MCF 10A (cell line): Measurements from ENCODE around the gene IER3. TPM values are rescaled to one million over a fixed set of nuclear protein-coding genes. Genes with fewer than 3 reads are reported as not detected.

Experiments used
- BruUV-seq: library from RNA; stranded (reverse); fragments of 400-500 nt; replicated peaks from 2 replicates; lab custom pipeline; 2021; lab: Mats Ljungman, UMichigan
- CTCF ChIA-PET: fragments of 300-600 bp; sonication (Branson Sonifier 250); formaldehyde crosslinking; extraction: SDS; loops from one replicate; lab custom pipeline; 2021; ENCODE audit warnings: antibody characterized with exemption, inconsistent platforms; lab: Yijun Ruan, JAX
- POLR2A ChIA-PET: fragments of 300-600, 350-650 bp; sonication (Branson Sonifier 250); formaldehyde crosslinking; extraction: SDS; loops from one replicate; lab custom pipeline; 2020; ENCODE audit warnings: antibody characterized with exemption, inconsistent platforms; lab: Yijun Ruan, JAX
- DNase-seq: peaks from one replicate; pipeline ENCODE4 v3.0.0-alpha.2; 2018; ENCODE audit not compliant: unreplicated experiment
- H3K27ac Mint-ChIP-seq: one replicate; pipeline ENCODE4 v1.8.0; 2022; ENCODE audit warnings: mild to moderate bottlenecking, low read depth, mixed read lengths; ENCODE audit not compliant: unreplicated experiment
- H3K27me3 Mint-ChIP-seq: one replicate; pipeline ENCODE4 v1.8.0; 2022; ENCODE audit warnings: mixed read lengths; ENCODE audit not compliant: insufficient read depth, unreplicated experiment
- H3K36me3 Mint-ChIP-seq: one replicate; pipeline ENCODE4 v1.8.0; 2022; ENCODE audit warnings: mild to moderate bottlenecking, moderate library complexity, mixed read lengths; ENCODE audit not compliant: insufficient read depth, unreplicated experiment
- H3K4me1 Mint-ChIP-seq: one replicate; pipeline ENCODE4 v1.8.0; 2022; ENCODE audit warnings: mixed read lengths; ENCODE audit not compliant: insufficient read depth, unreplicated experiment
- H3K4me3 Mint-ChIP-seq: one replicate; pipeline ENCODE4 v1.8.0; 2022; ENCODE audit warnings: mild to moderate bottlenecking, moderate library complexity, mixed read lengths; ENCODE audit not compliant: unreplicated experiment
- H3K9me3 Mint-ChIP-seq: one replicate; pipeline ENCODE4 v1.8.0; 2022; ENCODE audit warnings: mixed read lengths; ENCODE audit not compliant: unreplicated experiment
- intact Hi-C: fragments of 100-400 bp; cut with micrococcal nuclease; formaldehyde crosslinking; loops from 2 replicates; pipeline ENCODE4 v1.14.1; 2022
- total RNA-seq: library from RNA; stranded (reverse); gene quantifications from 2 replicates; pipeline ENCODE4 v1.2.3, GENCODE V29; 2022
- TF ChIP-seq, protein P1 (sequence below): fragments of 200-600 bp; IDR thresholded peaks from one replicate; pipeline ENCODE4 v1.8.0; 2022; ENCODE audit warnings: antibody characterized with exemption, mild to moderate bottlenecking; ENCODE audit not compliant: unreplicated experiment

Gene IER3
- total RNA-seq, 1 experiment from 2014 or later: 192 TPM

DNA sequence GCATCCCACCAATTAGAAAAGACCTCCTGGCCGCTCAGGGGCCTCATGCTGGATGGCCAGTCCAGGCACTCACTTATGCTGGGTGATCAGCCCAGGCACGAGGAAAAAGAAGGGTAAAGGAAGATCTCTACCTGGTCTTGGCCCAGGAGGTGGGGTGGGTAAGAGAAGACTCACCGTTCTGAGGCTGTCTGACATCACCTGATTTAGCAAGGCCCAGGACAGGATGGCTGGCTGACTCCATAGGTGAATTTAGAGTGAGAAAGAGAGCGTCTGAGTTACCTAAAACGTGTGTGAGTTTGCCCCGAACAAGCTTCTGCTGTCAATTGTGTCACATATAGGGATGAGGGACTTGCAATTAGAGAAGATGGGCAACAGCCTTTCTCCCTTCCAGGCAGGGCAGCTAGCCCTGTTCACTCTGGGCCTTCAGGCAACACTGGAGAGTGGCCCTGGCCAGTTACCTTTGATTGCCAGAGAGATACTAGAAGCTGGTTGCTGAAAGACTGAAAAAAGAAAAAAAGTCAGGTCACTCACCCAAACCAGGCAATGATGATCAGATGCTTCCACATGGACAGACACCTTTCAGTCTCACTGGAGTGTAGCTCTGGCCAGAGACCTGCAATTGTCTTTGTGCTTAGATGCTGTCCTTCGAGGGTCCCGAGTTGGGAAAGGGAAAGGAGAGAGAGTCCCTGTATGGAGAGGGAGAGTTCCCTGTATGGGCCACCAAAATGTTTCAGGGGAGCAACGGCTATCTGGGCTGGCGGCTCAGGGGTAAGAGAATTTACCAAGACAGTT, 35.7 kb upstream of the IER3 start:
- H3K27ac Mint-ChIP-seq: peak overlapping the region; percentile 91
- ChIA-PET POLR2A (interaction anchor here (1.0 to 5.8 kb wide), 7 partner anchors 11 to 104 kb away, joined by 3 to 90 read pairs (median 44); partner anchors contain the start of genes DDR1 and IER3), CTCF (interaction anchor here (0.5 to 4.0 kb wide), 3 partner anchors 36 to 300 kb away, joined by 3 to 37 read pairs (median 4); no protein-coding TSS in a partner anchor)
- intact Hi-C loops: no loop called here
- BruUV-seq: no TSS peak
- H3K36me3 Mint-ChIP-seq: no peaks in the 10 kb centered on the region
- H3K9me3 Mint-ChIP-seq: no peaks in the 10 kb centered on the region
- peaks cover 54% of the 10 kb centered on the region for H3K4me1 Mint-ChIP-seq
- peak overlapping the region; percentile 28 for H3K4me3 Mint-ChIP-seq
- TF ChIP-seq, protein P1, sequence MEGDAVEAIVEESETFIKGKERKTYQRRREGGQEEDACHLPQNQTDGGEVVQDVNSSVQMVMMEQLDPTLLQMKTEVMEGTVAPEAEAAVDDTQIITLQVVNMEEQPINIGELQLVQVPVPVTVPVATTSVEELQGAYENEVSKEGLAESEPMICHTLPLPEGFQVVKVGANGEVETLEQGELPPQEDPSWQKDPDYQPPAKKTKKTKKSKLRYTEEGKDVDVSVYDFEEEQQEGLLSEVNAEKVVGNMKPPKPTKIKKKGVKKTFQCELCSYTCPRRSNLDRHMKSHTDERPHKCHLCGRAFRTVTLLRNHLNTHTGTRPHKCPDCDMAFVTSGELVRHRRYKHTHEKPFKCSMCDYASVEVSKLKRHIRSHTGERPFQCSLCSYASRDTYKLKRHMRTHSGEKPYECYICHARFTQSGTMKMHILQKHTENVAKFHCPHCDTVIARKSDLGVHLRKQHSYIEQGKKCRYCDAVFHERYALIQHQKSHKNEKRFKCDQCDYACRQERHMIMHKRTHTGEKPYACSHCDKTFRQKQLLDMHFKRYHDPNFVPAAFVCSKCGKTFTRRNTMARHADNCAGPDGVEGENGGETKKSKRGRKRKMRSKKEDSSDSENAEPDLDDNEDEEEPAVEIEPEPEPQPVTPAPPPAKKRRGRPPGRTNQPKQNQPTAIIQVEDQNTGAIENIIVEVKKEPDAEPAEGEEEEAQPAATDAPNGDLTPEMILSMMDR: no peak
- no peaks in the 10 kb centered on the region for H3K27me3 Mint-ChIP-seq
- DNase-seq: no peak

DNA sequence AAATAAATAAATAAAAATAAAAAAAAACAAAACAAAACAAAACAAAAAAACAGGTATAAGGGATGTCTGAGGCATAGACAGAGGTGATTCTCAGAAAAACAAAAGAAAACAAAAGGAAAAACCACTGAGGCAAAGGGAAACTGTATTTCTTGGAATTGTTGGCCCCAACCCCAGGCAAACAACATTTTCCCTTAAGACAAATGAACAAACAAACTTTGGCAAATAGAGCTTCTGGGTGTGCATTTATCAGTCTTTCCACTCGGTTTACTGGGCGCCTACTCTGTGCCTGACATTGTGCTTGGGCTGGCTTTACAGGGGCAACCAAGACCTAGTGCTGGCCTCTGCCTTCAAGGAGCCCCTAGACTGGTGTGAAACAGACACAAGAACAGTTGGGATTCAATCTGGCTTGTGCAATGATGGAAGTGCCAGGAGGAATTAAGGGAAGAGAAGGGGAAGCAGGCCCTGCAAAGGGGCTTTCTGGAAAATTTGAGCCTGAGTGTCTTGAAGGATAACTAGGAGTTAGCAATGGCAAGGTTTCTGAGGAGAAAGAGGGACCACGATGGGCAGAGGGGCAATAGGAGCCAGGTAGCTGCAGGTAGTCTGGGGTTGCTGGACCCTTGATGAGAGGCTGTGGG, 33.8 kb upstream of the IER3 start:
- POLR2A ChIA-PET: interaction anchor here (0.8 to 0.9 kb wide), 2 partner anchors 26 to 41 kb away, joined by 3 to 4 read pairs; no protein-coding TSS in a partner anchor
- BruUV-seq: no TSS peak
- no peaks in the 10 kb centered on the region for H3K27me3 Mint-ChIP-seq
- CTCF ChIA-PET: interaction anchor here (0.7 to 1.0 kb wide), 2 partner anchors 23 to 43 kb away, joined by 3 to 4 read pairs; no protein-coding TSS in a partner anchor
- intact Hi-C loops: no loop called here
- no peaks in the 10 kb centered on the region for H3K36me3 Mint-ChIP-seq
- H3K9me3 Mint-ChIP-seq: no peaks in the 10 kb centered on the region
- H3K27ac Mint-ChIP-seq: no peak overlapping the region
- no peak overlapping the region for H3K4me3 Mint-ChIP-seq
- peaks cover 58% of the 10 kb centered on the region for H3K4me1 Mint-ChIP-seq
- no peak for DNase-seq
- TF ChIP-seq, protein P1: no peak

DNA sequence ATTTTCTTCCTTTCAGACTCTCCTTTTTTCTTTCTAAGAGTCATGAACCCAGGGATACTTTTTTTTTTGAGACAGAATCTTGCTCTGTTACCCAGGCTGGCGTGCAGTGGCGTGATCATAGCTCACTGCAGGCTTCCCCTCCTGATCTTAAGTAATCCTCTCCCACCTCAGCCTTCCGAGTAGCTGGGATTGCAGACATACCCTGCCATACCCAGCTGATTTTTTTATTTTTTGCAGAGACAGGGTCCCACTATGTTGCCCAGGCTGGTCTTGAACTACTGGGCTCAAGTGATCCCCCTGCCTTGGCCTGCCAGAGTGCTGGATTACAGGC, 32.8 kb upstream of the IER3 start:
- no peak for DNase-seq
- intact Hi-C loops: no loop called here
- Mint-ChIP-seq H3K36me3 (no peaks in the 10 kb centered on the region), H3K4me3 (no peak overlapping the region), H3K9me3 (no peaks in the 10 kb centered on the region), H3K27me3 (no peaks in the 10 kb centered on the region), H3K4me1 (peaks cover 48% of the 10 kb centered on the region), H3K27ac (peak overlapping the region; percentile 56)
- CTCF ChIA-PET: interaction anchor here (0.7 kb wide), 2 partner anchors 22 to 108 kb away, joined by 3 to 5 read pairs; no protein-coding TSS in a partner anchor
- no TSS peak for BruUV-seq
- POLR2A ChIA-PET: interaction anchor here (0.6 to 3.7 kb wide), 5 partner anchors 9 to 42 kb away, joined by 3 to 21 read pairs (median 3); no protein-coding TSS in a partner anchor
- TF ChIP-seq, protein P1: no peak
